CD4-positive, alpha-beta T cell treated with Interleukin-6 at 100 ng/mL for 8 hours (primary cell): ENCODE results near the gene ZNF655.
"Not testable (repeated sequence)": the region's sequence is repeated elsewhere in the genome, so short reads cannot be mapped to it uniquely, and the experiment has no call there.

Experiments
- DNase-seq: peaks from one replicate; pipeline ENCODE4 v3.0.0-alpha.2; 2020; ENCODE audit warnings: mixed read lengths, low spot score

ZNF655 gene, protein sequence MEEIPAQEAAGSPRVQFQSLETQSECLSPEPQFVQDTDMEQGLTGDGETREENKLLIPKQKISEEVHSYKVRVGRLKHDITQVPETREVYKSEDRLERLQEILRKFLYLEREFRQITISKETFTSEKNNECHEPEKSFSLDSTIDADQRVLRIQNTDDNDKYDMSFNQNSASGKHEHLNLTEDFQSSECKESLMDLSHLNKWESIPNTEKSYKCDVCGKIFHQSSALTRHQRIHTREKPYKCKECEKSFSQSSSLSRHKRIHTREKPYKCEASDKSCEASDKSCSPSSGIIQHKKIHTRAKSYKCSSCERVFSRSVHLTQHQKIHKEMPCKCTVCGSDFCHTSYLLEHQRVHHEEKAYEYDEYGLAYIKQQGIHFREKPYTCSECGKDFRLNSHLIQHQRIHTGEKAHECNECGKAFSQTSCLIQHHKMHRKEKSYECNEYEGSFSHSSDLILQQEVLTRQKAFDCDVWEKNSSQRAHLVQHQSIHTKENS

DNA sequence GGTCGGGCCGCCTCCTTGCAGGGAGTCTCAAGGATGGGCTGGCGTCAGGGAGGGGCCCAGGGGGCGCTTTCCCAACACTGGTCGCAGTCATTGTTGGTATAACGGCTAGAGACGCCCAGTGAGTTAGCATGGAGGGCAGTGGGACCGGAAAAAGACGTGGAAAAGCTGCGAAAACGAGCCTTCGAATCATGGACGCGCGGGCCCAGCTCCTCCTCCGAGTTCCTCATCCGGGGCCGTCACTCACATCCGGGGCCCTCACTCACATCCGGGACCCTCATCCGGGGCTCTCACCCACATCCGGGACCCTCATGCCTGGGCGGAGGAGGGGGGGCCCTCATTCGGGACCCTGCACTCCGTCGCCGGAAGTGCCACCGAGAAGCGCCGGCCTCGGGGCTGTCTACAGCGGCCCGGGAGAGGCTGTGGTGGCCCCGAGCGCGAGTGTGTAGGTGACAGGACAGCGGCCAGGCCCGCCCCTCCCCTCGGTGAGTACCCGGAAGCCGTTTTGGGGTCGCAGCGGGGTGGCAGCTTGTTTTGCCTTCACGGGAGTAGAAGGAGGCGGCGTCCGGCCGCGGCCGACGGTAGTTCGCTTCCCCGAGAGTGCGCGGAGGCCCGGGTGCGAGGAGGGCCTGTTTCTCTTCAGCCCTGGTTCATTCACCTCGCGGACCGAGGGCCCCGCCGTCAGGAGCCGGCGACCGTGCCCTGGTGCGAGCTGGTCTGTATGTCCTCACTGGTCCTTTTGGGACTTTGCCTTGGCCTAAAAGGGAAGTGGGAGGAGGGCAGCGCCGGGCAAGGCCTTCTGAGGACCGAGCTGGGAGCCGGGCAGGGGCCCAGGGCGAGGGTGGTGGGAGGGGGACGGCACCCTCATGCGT is at the start of gene ZNF655:
Gene ZNF655 (plus strand): TSS at position 337 of the 869 bp plus-strand sequence. CDS start 1,918 bp downstream, outside the sequence.
- peak; percentile 89 for DNase-seq

DNA sequence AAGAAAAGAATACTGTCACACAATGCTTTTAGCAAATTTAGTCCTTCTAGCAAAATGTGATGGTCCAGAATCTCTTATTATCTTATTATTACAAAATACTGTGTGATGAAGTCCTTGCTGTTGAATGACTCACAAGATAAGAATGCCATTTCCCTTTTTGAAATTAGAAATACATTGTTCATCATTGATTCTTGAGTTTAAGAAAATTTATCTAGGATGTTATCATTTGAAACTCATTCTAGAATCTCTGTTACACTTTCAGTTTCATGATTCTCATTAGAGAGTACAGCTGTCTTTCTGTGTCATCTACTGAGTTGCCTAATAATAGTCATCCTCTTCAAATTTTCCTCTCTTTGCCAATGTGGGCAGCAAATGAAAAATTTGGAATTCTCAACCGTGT is 44.4 kb upstream of the ZNF655 start:
- no peak for DNase-seq

DNA sequence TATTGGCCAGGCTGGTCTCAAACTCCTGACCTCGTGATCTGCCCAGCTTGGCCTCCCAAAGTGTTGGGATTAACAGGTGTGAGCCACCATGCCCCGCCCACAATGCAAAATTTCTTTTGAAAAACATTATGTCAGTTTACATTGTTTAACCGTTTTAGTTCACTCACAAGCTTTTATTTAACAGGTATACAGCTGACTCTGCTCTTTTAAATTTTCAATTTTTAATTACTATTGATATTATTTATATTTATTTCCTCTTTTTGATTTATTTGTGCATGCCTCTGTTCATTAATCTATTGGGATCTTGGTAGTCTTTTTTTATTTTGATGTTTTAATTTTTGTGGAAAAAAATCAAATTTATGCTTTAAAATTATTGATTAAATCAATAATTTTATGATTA is 37.0 kb upstream of the ZNF655 start:
- DNase-seq, result no peak

DNA sequence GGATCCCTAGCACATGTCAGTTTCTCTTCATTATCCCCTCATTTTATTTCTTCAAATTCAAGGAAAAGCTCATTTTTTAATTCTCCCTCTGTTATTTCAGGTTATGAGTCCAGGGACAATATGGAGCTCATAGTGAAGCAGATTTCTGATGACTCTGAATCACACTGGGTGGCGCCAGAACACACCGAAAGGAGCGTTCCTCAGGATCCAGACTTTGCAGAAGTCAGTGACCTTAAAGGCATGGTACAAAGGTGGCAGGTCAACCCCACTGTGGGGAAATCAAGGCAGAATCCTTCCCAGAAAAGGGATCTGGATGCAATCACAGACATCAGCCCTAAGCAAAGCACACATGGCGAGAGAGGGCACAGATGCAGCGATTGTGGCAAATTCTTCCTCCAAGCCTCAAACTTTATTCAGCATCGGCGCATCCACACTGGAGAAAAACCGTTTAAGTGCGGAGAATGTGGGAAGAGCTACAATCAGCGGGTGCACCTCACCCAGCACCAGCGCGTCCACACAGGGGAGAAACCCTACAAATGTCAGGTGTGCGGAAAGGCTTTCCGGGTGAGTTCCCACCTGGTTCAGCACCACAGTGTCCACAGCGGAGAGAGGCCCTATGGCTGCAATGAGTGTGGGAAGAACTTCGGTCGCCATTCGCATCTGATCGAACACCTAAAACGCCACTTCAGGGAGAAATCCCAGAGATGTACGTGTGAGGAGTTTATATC is 32.6 kb upstream of the ZNF655 start:
- DNase-seq, result no peak

DNA sequence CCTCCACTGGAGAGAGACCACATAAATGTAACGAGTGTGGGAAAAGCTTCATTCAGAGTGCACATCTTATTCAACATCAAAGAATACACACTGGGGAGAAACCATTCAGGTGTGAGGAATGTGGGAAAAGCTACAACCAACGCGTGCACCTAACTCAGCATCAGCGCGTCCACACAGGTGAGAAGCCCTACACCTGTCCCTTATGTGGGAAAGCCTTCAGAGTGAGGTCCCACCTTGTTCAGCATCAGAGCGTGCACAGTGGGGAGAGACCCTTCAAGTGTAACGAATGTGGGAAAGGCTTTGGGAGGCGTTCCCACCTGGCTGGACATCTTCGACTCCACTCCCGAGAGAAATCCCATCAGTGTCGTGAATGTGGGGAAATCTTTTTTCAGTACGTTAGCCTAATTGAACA is 27.1 kb upstream of the ZNF655 start:
- no peak for DNase-seq

DNA sequence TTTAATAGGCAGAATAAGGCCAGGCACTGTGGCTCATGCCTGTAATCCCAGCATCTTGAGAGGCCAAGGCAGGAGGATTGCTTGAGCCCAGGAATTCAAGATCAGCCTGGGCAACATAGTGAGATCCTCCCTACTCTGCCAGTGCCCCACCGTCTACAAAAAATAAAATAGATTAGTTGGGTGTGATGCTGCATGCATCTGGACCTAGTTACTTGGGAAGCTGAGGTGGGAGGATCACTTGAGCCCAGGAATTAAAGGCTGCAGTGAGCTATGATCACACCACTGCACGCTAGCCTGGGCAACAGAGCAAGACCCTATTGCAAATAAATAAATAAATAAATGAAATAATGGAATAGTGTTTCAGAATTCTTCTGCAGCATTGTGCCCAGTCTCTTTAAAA is 22.8 kb upstream of the ZNF655 start:
- DNase-seq, result no peak

DNA sequence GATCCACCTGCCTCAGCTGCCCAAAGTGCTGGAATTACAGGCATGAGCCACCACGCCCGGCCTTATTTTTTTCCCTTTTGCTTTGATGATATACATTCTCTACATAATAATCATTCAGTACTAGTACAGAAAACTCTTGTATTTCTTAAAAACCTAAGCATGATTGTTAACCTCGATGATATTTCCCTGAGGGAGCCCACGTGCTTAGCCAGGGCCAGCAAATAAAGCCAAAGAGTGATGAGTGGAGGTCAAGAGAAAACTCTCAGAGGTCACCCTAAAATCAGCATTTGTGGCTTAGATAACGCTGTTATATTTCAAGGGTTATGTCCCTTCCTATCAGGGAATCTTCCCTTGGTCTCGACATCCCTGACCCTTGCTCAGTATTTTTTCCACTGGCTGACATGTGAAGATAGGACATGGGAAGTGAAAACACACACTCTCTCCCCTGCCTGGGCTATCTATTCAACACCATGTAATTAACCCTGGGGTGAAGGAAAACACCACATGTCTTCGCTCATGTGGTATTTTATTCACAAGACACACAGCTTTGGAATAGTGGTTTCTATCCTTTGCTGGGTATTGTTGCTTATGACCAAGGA is 19.1 kb upstream of the ZNF655 start:
- DNase-seq, result no peak

DNA sequence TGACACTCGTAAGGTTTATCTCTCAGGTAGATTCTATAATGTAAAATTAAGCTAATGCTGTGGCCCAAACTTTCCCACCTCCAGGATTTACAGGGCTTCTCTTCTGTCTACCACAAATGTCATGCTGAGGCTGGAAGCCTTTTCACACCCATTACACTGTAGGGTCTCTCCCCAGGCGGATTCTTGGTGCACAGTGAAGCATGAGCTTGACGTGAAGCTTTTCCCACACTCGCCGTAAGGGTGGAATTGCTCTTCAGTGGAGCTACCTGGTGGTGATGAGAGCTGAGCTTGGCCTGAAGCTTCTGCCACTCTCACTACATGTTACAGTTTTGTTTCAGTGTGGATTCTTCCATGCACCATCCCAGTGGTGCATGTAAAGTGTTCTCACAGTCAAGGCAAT is 17.9 kb upstream of the ZNF655 start:
- DNase-seq, result no peak

DNA sequence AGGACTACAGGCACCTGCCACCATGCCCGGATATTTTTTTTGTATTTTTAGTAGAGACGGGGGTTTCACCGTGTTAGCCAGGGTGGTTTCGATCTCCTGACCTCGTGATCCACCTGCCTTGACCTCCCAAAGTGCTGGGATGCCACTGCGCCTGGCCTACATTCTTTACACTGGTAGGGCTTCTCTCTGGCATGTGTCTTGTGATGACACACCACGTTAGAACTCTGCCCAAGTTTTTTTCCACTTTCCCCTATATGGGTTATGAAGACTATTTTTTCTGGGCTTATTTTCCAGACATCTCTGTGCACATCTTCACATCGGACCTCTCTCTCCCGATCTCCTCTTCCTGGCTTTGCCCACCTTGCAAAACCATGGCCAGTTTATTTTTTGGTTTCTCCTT is 17.2 kb upstream of the ZNF655 start:
- DNase-seq, result no peak

DNA sequence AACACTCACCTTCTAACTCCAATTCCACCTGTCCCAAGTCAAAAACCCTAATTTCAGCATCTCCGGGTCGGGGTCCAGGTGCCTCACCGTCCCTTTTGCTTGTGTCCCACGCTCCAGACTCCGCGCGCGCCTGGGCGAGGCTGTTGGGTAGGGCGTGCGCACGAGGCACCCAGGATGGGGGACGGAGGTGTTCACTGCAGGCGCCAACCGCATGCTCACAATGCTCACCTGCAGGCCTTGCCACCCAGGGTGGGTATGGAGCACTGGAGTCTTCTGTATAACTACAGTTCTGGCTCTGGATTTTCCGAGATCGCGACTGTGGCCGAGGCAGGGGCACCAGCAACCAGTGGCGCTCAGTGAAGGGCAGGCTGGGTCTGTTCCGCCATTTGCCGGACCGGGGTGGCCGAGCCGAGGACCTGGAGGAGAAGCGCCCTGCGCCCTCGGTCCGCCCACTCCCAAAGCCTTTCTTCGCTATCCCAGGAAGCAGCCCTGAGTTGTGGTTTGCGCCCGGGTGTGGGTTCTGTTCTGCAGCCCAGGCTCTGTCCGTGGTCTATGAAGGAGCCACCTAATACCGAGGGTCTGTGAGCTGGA is 15.3 kb upstream of the ZNF655 start:
- no peak for DNase-seq

DNA sequence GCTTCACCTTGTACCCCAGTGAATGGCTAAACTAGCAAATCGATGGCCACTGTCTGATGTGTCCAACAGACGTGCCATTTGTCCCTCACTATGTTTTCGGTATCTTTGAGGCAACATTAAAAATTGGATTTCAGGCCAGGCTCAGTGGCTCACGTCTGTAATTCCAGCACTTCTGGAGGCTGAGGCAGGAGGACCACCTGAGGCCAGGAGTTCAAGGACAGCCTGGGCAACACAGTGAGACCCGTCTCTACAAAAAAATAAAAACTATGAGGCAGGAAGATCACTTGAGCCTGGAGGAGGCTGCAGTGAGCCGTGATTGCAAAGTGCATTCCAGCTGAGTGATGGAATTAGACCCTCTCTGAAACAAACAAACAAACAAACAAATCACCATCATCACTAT is 14.5 kb upstream of the ZNF655 start:
- DNase-seq, result no peak

DNA sequence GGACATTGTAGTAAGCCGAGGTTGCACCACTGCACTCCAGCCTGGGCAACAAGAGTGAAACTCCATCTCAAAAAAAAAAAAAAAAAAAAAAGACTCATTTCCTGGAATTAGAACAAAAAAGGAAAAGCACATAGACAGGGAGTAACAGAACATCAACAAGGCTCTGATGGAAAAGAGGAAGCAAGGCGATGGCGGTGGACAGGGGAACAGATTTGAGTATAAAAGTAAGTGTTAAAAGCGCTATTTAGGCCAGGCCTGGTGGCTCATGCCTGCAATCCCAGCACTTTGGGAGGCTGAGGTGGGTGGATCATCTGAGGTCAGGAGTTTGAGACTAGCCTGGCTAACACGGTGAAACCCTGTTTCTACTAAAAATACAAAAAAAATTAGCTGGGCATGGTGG is 13.1 kb upstream of the ZNF655 start:
- DNase-seq, result not testable (repeated sequence)

DNA sequence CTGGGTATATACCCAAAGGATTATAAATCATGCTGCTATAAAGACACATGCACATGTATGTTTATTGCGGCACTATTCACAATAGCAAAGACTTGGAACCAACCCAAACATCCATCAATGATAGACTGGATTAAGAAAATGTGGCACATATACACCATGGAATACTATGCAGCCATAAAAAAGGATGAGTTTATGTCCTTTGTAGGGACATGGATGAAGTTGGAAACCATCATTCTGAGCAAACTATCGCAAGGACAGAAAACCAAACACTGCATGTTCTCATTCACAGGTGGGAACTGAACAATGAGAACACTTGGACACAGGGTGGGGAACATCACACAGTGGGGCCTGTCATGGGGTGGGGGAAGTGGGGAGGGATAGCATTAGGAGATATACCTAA is 8.9 kb upstream of the ZNF655 start:
- not testable (repeated sequence) for DNase-seq

DNA sequence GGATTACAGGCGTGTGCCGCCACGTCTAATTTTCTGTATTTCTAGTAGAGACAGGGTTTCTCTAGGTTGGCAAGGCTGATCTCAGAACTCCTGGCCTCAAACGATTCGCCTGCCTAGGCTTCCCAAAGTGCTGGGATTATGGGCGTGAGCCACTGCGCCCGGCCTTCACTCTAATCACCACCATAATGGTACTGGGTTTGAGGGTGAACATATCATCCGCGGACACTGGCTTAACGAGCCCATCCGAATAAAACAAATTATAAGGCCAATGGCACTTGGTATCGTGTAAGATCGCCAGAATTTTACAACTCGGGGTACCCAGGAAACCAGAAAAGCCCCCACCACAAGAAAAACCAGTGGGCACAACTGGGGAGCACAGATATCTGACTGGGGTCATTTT is 7.1 kb upstream of the ZNF655 start:
- DNase-seq, result no peak

DNA sequence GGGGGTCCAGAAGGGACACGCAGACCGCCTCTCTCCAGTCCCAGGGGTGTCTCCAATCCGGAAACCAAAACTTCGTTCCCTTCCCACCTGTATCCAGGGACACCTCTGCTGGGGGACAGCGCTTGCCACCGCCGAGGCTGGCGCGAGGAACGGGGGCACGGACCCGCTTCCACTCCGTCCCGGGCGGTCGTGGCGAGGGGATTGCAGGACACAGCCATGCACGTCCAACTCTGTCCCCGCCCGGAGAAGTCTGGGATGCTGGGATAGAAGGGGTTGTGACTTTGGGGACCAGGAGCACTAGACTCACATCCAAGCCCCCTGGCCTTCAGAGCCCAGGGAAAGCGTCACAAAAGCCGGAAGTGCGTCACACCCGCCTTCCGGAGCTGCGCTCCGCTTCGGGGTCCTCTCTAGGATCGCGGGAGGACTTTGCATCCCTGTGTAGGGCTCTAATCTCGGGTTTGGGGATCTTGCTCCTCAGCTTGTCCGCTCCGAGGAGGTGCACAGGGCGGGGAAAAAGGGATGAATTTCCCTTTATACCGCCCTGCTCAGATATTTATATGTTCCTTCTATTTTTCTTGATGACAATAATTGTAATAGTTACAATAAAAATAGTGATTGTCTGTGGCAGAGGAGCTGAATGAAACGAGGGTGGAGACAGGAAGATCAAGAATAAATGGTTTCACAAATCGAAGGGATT is 6.5 kb upstream of the ZNF655 start, which contains the start of gene FAM200A:
Gene FAM200A (minus strand): TSS at position 348 of the 697 bp plus-strand sequence. CDS start 3,707 bp downstream, outside the sequence.
- peak; percentile 85 for DNase-seq

DNA sequence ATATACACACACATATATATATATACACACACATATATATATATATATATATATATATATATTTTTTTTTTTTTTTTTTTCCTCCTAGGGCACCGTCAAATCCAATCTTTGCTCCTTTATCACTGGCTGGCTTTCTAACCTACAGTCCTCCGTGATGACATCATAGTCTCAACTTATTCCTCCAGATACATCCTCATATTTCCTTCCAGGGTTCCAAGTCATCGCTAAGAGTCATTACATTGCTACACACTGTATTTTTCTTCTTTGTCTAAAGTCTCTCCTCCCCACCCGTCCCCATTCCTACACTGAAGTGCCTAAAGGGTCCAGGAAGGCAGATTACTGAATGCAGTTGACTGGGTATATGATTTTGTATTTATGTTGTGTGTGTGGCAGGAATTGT is 5.4 kb upstream of the ZNF655 start:
- DNase-seq, result no peak

DNA sequence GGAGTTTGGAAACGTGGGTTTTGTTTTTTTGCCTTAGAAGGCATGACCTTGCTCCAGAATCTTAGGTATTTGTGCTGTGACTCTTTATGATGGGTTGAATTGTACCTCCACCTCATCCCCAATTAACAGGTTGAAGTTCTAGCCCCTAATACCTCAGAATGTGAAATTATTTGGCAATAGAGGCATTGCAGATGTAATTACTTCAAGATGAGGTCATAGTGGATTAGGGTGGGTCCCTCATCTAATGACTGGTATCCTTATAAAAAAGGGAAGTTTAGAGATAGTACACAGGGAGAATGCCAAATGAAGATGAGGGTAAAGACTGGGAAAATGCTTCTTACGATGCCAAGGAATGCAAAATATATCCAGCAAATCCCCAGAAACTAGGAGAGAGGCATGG is 3.5 kb upstream of the ZNF655 start:
- no peak for DNase-seq

DNA sequence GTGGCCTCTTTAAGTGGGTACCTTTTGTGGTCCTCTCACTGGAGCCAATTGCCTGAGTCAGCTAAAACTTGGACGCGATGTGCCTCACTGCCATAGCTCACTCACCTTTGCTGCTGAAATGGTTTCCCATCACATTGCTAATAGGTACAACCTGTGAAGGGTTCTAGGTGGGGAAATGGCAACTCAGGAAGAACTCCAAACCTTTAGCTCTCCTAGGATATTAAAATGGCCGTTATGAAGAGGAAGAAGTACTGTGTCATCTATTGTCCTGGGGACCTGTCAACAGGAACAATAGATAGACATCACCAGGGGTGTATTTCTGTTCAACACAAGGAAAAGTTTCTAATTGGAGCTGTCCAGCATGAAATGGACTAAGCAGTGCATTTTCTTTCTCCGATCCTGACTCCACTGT is 1.2 kb upstream of the ZNF655 start:
- DNase-seq, result no peak

DNA sequence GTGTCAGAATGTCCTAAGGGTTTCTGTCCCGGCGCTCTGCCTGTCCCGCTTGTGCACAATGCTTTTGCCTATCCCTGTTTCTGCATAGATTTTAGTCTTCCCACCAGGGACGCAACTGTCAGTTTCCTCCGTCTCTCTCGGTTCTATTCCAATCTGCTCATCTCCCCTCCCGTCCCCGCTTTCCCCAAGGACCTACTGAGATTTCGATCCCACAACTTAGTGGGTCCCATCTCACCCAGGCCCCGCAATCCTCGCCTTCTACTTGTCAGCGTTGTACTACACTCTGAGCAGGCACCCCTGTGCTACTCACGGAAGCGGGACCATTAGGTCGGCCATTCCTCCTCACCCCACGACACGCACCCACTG is 519 bp upstream of the ZNF655 start:
- no peak for DNase-seq

DNA sequence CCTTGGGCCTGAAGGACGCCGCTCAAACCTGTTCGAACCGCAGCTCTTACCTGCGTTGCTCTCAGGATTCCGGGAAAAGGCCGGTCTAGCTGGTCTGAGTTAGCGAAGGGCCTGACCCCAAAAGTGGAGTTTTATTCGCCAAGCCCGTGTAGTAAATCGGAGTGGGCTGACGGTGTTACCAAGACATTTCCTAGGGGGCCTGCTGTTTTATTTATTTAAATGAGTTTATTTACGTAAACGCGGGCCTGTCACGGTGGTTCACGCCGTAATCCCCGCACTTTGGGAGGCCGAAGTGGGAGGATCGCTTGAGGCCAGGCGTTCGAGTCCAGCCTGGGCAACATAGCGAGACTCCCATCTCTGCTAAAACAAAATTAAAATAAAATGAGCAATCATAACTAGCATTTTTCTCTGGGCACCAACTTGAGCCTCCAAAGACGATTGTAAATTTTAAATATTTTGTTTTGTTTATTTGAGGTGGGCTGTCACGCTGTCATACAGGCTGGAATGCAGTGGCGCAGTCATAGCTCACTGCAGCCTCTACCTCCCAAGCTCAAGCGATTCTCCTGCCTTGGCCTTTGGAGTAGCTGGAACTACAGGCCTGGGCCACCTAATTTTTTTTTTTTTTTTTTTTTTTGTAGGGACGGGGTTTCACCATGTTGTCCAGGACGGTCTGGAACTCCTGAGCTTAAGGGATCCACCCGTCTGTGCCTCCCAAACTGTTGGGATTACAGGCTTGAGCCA is 903 bp downstream of the ZNF655 start:
- no peak for DNase-seq
